WTC11 (cell line): ENCODE results near the gene SLC6A18.

Experiments used
- CREB1 ChIP-seq: sonication (generic); formaldehyde crosslinking; IDR thresholded peaks from 2 replicates; pipeline ENCODE4 v1.8.0; 2023; ENCODE audit warnings: mild to moderate bottlenecking, missing genetic modification reagents
- ELF4 ChIP-seq: sonication (generic); formaldehyde crosslinking; IDR thresholded peaks from 2 replicates; pipeline ENCODE4 v1.8.1; 2022; ENCODE audit warnings: low read depth, mild to moderate bottlenecking, moderate library complexity, missing genetic modification reagents
- FOXK1 ChIP-seq: sonication (generic); formaldehyde crosslinking; IDR thresholded peaks from 2 replicates; pipeline ENCODE4 v1.8.0; 2022; ENCODE audit warnings: mild to moderate bottlenecking, moderate library complexity, missing genetic modification reagents
- JUN ChIP-seq: sonication (generic); formaldehyde crosslinking; IDR thresholded peaks from 2 replicates; pipeline ENCODE4 v1.8.0; 2023; ENCODE audit warnings: mild to moderate bottlenecking, missing genetic modification reagents
- TF ChIP-seq, protein P1 (sequence below): sonication (generic); formaldehyde crosslinking; IDR thresholded peaks from 2 replicates; pipeline ENCODE4 v1.8.0; 2023; ENCODE audit warnings: mild to moderate bottlenecking, missing genetic modification reagents
- TF ChIP-seq, protein P2 (sequence below): fragments of 200-600 bp; IDR thresholded peaks from 2 replicates; pipeline ENCODE4 v1.8.0; 2022; ENCODE audit warnings: antibody characterized with exemption
- TF ChIP-seq, protein P3 (sequence below): sonication (generic); formaldehyde crosslinking; IDR thresholded peaks from 2 replicates; pipeline ENCODE4 v1.8.1; 2022; ENCODE audit warnings: mild to moderate bottlenecking, moderate library complexity, missing genetic modification reagents

DNA sequence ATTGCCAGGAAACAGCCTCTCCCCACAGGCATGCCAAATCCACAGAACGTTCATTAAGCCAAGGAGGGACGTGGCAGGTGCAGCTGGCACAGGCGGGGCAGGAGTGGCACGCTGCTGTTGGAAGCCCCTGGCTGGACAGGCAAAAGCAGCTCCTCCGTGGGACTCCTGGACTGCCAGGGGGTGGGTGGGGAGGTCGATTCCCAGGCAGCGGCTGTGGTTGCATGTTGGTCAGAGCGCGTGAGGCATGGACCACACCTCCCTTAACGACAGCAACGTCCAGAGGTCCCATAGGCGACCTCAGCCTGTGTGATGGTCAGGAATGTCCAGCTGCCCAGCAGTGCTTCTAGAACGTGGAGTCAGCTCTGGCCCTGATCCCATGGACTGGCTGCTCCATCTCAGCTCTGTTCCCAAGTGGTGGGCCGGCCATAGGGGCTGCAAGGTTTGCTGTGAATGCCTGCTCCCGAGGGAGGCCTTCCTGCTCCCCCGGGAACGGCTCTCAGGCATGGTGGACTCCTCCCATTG lies 16.9 kb upstream of the SLC6A18 start:
- TF ChIP-seq, protein P1, sequence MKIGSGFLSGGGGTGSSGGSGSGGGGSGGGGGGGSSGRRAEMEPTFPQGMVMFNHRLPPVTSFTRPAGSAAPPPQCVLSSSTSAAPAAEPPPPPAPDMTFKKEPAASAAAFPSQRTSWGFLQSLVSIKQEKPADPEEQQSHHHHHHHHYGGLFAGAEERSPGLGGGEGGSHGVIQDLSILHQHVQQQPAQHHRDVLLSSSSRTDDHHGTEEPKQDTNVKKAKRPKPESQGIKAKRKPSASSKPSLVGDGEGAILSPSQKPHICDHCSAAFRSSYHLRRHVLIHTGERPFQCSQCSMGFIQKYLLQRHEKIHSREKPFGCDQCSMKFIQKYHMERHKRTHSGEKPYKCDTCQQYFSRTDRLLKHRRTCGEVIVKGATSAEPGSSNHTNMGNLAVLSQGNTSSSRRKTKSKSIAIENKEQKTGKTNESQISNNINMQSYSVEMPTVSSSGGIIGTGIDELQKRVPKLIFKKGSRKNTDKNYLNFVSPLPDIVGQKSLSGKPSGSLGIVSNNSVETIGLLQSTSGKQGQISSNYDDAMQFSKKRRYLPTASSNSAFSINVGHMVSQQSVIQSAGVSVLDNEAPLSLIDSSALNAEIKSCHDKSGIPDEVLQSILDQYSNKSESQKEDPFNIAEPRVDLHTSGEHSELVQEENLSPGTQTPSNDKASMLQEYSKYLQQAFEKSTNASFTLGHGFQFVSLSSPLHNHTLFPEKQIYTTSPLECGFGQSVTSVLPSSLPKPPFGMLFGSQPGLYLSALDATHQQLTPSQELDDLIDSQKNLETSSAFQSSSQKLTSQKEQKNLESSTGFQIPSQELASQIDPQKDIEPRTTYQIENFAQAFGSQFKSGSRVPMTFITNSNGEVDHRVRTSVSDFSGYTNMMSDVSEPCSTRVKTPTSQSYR (CRISPR knock-in tag): no peak
- TF ChIP-seq, protein P2, sequence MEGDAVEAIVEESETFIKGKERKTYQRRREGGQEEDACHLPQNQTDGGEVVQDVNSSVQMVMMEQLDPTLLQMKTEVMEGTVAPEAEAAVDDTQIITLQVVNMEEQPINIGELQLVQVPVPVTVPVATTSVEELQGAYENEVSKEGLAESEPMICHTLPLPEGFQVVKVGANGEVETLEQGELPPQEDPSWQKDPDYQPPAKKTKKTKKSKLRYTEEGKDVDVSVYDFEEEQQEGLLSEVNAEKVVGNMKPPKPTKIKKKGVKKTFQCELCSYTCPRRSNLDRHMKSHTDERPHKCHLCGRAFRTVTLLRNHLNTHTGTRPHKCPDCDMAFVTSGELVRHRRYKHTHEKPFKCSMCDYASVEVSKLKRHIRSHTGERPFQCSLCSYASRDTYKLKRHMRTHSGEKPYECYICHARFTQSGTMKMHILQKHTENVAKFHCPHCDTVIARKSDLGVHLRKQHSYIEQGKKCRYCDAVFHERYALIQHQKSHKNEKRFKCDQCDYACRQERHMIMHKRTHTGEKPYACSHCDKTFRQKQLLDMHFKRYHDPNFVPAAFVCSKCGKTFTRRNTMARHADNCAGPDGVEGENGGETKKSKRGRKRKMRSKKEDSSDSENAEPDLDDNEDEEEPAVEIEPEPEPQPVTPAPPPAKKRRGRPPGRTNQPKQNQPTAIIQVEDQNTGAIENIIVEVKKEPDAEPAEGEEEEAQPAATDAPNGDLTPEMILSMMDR: no peak
- TF ChIP-seq FOXK1 (no peak), ELF4 (no peak), JUN (CRISPR knock-in tag) (no peak), CREB1 (no peak)
- TF ChIP-seq, protein P3, sequence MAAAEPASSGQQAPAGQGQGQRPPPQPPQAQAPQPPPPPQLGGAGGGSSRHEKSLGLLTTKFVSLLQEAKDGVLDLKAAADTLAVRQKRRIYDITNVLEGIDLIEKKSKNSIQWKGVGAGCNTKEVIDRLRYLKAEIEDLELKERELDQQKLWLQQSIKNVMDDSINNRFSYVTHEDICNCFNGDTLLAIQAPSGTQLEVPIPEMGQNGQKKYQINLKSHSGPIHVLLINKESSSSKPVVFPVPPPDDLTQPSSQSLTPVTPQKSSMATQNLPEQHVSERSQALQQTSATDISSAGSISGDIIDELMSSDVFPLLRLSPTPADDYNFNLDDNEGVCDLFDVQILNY: no peak
